ENCODE measurements around the gene SLC40A1. TPM values are rescaled to one million over a fixed set of nuclear protein-coding genes. Genes with fewer than 3 reads are reported as not detected.

SLC40A1 gene
- total RNA-seq, 3 donors from 2014 or later = 42.2 to 183 (median 162) TPM

DNA sequence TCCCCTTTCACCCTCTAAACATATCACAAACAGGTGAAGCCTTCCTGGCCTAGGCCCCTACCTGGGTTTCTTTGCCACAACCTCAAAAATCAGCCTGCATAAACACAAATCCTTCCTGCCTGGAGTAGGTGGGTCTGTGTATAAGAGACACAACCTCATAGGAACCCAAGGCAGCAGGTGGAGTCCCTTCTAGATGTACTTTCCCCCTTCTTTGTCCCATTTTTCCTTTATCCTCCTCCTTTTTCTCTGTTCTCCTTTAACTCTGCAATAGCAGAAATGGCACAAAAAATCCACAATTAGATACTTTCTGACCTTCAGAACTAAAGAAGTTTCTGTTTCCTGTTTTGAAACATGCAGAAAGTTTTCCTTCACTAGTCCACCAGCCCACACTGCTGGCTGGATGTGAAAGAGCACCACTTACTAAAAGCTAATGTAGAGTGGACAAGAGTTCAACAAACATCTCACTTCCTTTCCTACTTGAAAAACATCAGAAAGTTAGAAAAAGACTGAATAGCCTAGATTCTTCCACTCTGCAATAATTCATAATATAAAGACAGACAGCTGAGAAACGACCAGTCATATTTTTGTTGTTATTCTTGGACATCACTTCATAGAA is 11.2 kb downstream of the SLC40A1 start:
- TF ChIP-seq POLR2A (IDR thresholded peaks at IDR 0.05) = no peak
- TF ChIP-seq CTCF (IDR thresholded peaks at IDR 0.05) = no peak
- no peak for TF ChIP-seq POLR2AphosphoS5 (IDR thresholded peaks at IDR 0.05)
- no peaks in the 10 kb centered on the region for H3K27me3 ChIP-seq
- H3K36me3 ChIP-seq = no peaks in the 10 kb centered on the region
- intact Hi-C loops (cut with DNase I; ENCODE audit: low total_unique reads) = no loop called here
- H3K4me1 ChIP-seq = no peaks in the 10 kb centered on the region
- no peaks in the 10 kb centered on the region for H3K9me3 ChIP-seq
- no peak overlapping the region for H3K4me3 ChIP-seq
- peak overlapping the region; percentile 25 to 49 for H3K27ac ChIP-seq
- DNase-seq (ENCODE audit: low spot score in 2 of 2) = no peak

DNA sequence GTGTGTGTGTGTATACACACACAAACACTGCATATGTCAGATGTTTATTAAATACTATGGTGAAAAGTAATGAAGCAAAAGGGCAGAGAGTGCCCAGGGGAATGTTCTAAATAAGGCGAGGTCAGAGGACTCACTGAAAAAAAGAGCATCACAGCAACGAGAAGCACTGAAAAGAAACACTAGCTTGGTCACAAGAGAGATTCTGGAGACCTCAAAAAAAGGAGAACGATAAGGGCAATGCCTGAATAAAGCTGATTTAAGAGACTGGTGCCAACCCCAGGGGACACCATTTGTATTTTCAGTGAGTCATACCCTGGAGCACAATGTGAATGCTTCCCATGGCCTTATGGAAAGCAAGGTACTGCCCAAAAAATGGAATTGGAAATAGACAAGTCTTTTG is 14.5 kb downstream of the SLC40A1 start:
- H3K4me1 ChIP-seq = no peaks in the 10 kb centered on the region
- H3K4me3 ChIP-seq = no peak overlapping the region
- no peaks in the 10 kb centered on the region for H3K9me3 ChIP-seq
- H3K36me3 ChIP-seq = no peaks in the 10 kb centered on the region
- TF ChIP-seq POLR2AphosphoS5 (IDR thresholded peaks at IDR 0.05) (no peak), CTCF (IDR thresholded peaks at IDR 0.05) (no peak), POLR2A (IDR thresholded peaks at IDR 0.05) (no peak)
- H3K27ac ChIP-seq = peak overlapping the region; percentile 31 to 59
- intact Hi-C loops (cut with DNase I; ENCODE audit: low total_unique reads) = no loop called here
- no peaks in the 10 kb centered on the region for H3K27me3 ChIP-seq
- DNase-seq (ENCODE audit: low spot score in 2 of 2) = no peak

- intact Hi-C loops (cut with DNase I; ENCODE audit: low total_unique reads) = no loop called here
- no peak for DNase-seq (ENCODE audit: low spot score in 2 of 2)
- Histone ChIP-seq H3K27ac (peak overlapping the region in 1 of 2 donors; percentile 45), H3K4me1 (no peaks in the 10 kb centered on the region), H3K27me3 (no peaks in the 10 kb centered on the region), H3K36me3 (no peaks in the 10 kb centered on the region), H3K4me3 (no peak overlapping the region), H3K9me3 (no peaks in the 10 kb centered on the region)
- no peak for TF ChIP-seq CTCF (IDR thresholded peaks at IDR 0.05)
- TF ChIP-seq POLR2A (IDR thresholded peaks at IDR 0.05) = no peak
- TF ChIP-seq POLR2AphosphoS5 (IDR thresholded peaks at IDR 0.05) = no peak
These were observed 19.1 kb downstream of the SLC40A1 start for GRCh38 chr2:189561371-189562038.

DNA sequence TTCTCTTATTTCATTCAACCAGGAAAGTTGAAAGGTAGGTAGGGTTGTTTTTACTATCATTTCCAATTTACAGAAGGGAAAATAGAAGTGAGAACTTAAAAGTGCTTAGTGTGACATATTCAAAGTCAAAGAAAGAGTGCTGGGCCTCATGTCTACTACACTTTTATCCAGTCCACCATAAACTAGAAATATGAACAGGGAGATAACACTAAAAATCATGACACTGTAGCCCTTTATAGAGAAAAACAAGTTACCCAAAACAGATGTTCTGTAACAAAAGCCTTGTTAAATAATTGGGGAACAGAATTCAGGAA is 20.4 kb downstream of the SLC40A1 start:
- H3K36me3 ChIP-seq = no peaks in the 10 kb centered on the region
- peak overlapping the region in 1 of 2 donors; percentile 66 for H3K27ac ChIP-seq
- H3K4me3 ChIP-seq = no peak overlapping the region
- no peaks in the 10 kb centered on the region for H3K4me1 ChIP-seq
- H3K9me3 ChIP-seq = no peaks in the 10 kb centered on the region
- TF ChIP-seq CTCF (IDR thresholded peaks at IDR 0.05) (no peak), POLR2A (IDR thresholded peaks at IDR 0.05) (no peak), POLR2AphosphoS5 (IDR thresholded peaks at IDR 0.05) (no peak)
- no peak for DNase-seq (ENCODE audit: low spot score in 2 of 2)
- intact Hi-C loops (cut with DNase I; ENCODE audit: low total_unique reads) = no loop called here
- no peaks in the 10 kb centered on the region for H3K27me3 ChIP-seq

DNA sequence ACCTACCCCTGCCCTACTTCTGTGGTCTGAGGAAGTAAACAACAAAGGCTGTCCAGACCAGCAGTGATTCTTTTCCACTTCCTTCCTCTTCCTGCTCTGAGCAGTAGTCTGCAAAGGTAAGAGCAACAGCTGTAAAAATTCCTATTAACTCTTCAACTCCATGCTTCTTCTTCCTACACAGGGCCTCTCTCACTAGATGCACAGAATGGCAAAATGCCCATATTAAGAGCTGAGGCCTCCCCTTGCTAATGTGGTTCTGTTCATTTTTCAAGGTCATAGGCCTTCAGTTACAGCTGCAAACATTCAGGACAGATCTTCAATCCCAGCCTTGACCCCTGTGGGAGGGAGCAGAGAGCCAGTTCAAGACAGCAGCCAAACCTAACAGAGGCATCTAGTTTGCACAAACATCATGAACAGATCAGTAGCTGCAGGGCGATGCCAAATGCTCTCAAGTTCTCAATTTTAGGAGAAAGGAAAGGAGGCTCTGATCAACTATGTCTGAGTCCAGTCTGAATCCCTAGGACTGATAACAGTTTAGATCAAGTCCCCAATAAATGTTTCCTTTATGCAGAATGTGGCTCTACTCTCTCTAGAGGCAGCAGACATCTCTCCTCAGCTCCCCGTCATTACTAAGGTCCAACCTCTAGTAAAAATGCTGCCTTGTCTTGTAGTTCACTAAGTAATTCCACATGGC is 20.9 kb downstream of the SLC40A1 start:
- H3K4me1 ChIP-seq = no peaks in the 10 kb centered on the region
- intact Hi-C loops (cut with DNase I; ENCODE audit: low total_unique reads) = no loop called here
- TF ChIP-seq CTCF (IDR thresholded peaks at IDR 0.05) (no peak), POLR2A (IDR thresholded peaks at IDR 0.05) (no peak), POLR2AphosphoS5 (IDR thresholded peaks at IDR 0.05) (no peak)

More for the DNA sequence above, 20.9 kb downstream of the SLC40A1 start:
- Histone ChIP-seq H3K4me3 (no peak overlapping the region), H3K27me3 (no peaks in the 10 kb centered on the region), H3K9me3 (no peaks in the 10 kb centered on the region), H3K36me3 (no peaks in the 10 kb centered on the region), H3K27ac (peak overlapping the region; percentile 24 to 66)
- DNase-seq (ENCODE audit: low spot score in 2 of 2) = no peak
